ENCODE results near the gene CTSH.
A peak's percentile ranks its signal among the peaks of the same experiment; 100 is the strongest.
"Not testable (repeated sequence)": the region's sequence is repeated elsewhere in the genome, so short reads cannot be mapped to it uniquely, and the experiment has no call there.

CTSH gene

DNA sequence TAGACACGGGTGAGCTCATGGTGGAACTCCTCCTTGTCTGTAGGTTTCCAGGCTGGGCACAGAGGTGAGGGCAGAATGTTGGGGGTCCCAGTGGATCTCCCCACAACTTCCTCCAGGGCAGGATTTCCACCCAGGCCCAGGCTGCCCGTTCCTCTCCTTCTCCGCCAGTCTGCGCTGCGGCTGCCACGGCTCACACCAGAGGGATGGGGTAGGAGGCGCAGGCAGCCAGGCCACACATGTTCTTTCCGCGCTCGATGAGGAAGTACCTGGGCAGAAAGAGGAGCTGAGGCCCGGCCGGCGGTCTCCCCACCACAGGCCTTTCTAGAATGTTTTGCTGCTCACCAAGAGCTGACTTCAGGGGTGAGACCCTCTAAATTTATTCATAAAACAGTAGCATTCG, 22.9 kb downstream of the CTSH start:
- DNase-seq (ENCODE audit: low read depth), result no peak

DNA sequence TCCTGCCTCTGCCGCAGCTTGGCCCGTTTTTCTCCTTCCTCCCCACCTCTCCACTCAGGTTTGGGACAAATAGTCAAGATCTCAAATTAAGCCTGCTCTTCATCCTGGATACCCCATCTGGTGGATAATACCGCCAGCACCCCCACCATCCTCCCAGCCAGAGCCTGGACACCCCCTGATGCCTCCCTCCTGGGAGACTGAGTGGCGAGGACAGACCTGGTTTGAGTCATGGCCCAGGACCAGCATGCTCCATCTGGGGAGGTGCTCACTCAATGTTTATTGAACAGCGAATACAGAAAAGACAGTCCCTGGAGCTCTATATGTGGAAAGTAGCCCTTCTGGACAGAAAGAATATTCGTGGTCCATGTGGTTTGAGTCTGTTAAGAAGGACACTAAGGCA, 23.3 kb downstream of the CTSH start:
- DNase-seq (ENCODE audit: low read depth), result no peak

DNA sequence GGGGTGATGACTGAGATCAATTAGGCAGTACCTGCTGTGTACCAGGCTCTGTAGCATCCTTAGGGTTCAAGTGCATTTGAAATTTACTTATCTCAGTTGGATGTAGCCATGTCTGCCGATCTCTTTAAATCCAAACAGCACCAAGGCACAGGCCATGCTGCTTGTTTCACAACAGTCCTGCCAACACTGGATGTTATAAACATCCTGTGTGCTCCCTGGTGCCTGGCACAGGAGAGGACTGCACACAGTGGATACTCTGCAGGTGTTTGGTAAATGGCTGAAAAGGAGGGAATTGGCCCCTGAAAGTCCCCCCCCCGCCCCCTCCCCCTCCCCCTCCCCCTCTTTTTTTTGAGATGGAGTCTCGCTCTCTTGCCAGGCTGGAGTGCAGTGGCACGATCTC, 27.0 kb downstream of the CTSH start:
- no peak for DNase-seq (ENCODE audit: low read depth)

DNA sequence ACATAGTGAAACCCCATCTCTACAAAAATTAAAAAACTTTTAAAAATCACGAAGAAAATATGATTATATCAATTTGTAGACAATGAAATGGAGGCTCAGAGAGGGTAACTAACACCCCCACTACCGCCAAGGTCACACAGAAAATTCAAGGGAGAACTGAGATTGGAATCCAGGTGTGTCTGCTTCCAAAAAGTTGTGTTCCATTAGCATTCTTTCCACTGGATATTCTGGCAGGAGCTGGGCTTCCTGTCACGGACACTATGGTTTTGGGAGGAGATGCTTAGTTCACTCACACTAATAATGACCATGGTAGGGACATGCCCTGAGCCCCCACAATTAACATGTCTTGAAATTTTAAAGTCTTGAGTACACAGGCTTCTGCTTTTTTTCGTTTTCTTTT, 28.8 kb downstream of the CTSH start:
- DNase-seq (ENCODE audit: low read depth), result no peak

DNA sequence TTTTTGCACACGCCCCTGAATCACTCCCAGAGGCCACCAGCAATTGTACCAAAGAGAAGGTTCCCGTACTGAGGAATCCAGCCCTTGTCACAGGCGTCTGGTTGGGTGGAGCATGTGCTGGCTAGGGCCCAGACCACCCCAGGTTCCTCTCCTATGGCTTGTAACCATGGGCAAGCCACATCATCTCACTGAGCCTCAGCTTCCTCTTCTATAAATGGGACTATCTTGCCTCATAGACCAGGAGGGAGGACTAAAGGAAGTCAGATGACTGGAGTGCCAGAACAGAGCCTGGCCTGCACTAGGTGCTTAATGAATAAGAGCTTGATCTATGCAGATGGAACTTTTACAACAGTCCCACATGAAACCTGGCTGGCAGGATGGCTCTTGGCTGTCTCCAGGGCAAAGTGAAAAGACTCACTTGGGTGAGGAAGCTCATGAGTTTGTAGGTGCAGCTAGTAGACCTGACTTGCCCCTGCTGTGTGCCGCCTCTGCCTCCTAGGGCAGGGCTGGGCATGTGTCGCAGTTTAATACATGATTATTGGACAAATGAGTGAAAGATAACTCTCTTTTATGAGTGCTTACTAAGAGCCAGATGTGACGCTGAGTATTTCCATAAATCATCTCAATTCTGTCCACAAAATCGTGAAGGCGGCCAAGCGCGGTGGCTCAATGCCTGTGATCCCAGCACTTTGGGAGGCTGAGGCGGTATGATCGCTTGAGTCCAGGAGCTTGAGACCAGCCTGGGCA, 29.3 kb downstream of the CTSH start:
- DNase-seq (ENCODE audit: low read depth), result peak; percentile 18

DNA sequence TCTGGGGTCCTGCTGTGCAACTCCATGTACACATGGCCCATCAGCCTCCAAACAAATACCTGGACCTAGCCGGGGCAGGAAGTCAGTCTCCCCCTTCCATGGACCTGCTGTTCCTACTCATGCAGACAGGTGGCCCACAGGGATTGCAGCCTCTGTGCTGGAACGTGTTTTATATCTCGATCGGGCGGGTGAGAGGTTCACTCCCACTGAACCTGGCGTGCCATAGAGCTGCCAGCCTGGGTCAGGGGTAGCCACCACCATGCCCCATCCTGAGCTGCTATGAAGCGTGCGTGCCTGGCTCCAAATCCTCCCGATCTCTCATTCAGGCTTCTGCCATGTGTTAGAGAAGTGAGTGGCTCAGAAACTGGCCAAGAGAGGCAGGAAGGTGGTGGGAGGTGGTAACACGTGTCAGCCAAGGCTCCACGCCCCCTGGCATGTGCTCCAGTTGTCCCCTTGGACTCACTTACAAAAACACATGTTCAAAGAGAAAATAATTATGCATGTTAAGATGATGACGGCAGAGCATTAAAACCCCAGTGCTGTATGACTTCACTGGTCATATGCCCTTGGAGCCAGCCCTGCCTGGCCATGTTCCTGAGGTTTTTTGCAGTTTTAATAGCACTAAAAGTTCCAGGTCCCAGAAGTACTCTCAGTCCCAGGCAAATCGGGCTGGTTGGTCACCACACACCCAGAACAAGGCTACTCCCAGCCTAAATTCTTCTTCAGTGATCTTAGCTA, 30.6 kb downstream of the CTSH start:
- DNase-seq (ENCODE audit: low read depth), result no peak

DNA sequence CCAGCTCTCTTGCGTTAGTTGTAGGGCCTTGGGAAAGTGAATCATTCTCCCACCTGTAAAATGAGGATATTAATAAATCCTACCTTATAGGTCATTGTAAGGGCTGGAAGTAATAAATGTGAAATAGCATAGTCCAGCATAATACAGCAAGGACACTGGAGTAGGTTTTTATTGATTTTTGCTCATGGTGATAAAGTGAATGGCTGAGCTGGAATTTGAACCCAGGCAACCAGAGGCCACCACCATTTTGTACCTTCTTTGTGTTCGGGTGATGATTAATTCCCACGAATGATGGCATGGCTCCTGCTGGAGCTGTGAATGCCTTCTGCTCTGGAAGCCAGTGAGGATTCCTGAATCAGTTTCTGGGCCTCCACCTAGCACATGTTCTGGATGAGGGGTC, 31.8 kb downstream of the CTSH start:
- no peak for DNase-seq (ENCODE audit: low read depth)

DNA sequence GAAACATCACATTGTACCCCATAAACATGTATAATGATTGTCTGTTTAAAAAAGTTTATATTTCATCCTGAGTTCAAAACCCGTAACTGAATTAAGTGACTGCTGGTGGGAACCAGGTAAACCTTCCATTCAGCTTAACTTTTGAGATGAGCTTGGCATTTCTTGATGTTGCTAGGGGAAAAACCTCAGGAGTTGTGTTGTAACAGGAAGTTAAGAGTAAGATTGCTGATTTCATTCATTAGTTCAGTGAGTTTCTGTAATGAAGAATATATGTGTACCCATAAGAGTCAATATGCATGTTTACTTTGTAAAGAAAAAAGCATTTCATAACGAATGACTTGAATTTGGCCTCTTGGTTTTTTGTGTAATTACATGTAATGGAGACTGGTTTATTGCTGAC, 32.5 kb downstream of the CTSH start:
- no peak for DNase-seq (ENCODE audit: low read depth)

DNA sequence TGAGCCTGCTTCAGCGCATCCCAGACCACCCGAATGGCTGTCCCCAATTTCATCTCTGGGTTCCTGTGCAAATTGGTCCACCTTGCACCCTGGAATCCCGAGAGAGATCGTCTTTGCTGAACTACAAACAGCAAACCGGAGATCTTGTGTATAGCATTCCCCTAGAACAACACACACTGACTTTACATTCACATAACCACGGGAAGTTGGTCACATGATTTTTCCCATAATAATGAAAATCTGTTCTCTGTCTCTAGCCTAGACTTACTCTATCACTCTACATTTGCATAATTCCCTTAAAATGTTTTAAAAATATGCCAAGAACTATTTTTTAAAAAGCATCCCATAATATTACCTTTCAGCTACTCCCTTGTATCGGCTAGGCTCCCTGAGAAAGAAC, 34.6 kb downstream of the CTSH start:
- no peak for DNase-seq (ENCODE audit: low read depth)

DNA sequence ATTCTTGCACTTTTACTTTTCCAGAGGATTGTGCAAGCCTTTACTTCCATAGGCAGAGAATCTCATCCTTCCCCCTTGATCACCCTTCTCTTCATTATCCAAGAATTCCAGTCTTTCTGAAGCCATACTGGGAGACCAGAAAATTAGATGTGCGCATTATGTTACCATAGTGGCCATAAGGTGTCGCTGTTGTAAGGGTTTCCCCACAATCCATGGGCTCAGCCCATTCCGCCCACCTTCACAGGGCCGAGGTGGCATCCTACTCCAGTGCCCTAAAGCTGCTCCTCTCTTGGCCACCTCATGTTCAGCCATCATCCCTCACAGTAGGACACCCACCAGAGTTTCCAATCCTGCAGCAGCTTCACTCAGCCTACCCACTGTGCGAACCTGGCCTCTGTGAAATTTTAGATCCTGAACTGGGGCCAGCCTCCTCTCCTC, 35.0 kb downstream of the CTSH start:
- DNase-seq (ENCODE audit: low read depth), result no peak

DNA sequence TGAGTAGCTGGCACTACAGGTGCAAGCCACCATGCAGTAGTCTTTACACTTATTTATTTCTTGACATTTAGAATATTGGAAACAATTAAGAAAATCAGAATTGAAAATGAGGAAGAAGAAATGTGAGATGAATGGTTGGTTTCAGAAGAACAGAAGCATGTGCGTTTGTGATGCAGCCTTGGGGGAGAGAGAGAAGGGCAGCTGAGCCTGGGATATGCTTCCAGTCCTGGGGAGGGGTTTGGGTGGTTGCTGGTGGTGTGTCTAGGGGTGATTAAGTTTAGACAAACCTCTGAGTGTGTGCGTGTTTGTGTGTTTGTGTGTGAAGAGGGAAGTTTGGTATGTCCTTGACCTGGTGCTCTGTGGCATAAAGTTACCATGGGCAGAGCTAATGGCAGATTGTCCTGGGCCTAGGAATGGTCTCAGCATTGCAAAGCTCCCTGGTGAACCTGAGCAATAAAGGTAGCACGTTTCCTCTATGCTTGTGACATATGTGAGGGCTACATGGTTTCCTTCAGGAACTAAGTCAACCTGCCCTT, 35.6 kb downstream of the CTSH start:
- DNase-seq (ENCODE audit: low read depth), result no peak

DNA sequence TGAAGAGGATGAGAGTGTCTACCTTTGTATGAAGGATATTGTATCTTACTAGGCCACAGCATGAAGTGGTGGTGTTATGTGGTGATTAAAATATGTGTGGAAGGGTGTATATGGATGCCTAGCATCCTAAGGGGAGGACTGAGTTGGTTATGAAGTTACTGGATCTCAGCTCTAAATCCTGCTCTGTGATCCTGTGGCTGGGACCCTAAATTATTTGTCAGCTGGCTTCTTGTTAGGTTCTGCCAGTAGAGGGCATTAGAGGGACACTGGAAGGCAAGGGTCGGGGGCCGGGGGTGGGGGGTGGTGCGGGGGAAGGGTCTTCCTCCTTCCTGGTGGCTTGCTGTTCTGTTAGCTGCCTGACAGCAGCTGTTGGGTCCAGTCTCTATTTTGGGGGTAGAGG, 37.3 kb downstream of the CTSH start:
- no peak for DNase-seq (ENCODE audit: low read depth)

DNA sequence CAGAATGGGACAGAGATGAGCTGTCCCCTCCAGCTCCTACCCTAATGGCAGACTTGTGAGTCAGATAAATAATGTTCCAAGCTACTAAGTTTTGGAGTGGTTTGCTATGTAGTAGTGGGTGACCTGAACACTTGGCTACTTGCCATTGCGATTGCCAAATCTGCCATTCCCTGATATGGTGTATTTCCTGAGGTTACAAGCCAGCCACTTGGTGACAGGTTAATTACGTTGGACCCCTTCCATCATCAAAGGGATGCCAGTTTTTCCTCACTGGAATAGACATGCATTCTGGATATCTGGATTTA, 38.6 kb downstream of the CTSH start:
- DNase-seq (ENCODE audit: low read depth), result peak; percentile 75

DNA sequence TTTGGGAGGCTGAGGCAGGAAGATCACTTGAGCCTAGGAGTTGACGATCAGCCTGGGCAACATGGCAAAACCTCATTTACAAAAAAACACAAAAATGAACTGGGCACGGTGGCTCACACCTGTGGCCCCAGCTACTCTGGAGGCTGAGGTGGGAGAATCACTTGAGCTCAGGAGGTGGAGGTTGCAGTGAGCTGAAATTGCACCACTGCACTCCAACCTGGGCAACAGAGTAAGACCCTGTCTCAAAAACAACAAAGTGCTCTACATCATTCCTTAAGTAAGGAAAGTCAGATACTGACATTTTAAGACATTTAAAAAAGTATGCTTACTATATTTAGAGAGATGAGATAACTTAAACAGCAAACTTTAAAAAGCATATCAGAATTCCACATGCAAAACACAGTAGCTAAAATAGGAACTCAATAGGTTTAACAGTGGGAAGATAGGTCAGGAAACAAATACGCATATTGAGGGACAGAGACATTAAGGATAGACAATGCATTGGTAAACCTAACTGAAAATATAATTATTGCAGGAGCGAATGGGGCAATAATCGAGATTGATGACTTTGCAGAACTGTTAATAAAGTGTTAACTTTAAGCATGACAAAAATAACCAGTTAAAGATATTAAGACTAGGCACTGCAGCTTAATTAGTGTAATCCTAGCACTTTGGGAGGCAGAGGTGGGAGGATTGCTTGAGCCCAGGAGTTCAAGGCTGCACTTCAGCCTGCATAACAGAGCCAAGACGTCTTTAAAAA, 40.1 kb downstream of the CTSH start:
- no peak for DNase-seq (ENCODE audit: low read depth)

DNA sequence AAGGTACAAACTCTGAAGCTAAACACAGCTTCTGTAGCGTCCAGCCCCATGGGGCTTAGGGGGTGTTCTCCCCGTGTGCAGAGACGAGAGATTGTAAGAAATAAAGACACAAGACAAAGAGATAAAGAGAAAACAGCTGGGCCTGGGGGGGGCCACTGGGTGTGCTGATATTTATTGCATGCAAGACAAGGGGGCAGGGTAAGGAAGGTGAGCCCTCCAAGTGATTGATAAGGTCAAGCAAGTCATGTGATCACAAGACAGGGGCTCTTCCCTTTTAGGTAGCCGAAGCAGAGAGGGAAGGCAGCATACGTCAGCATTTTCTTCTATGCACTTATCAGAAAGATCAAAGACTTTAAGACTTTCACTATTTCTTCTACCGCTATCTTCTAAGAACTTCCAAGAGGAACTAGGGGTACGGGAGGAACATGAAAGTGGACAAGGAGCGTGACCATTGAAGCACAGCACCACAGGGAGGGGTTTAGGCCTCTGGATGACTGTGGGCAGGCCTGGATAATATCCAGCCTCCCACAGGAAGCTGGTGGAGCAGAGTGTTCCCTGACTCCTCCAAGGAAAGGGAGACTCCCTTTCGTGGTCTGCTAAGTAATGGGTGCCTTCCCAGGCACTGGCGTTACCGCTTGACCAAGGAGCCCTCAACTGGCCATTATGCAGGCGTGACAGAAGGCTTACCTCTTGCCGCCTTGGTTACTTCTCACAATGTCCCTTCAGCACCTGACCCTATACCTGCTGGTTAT, 42.4 kb downstream of the CTSH start:
- DNase-seq (ENCODE audit: low read depth), result not testable (repeated sequence)

DNA sequence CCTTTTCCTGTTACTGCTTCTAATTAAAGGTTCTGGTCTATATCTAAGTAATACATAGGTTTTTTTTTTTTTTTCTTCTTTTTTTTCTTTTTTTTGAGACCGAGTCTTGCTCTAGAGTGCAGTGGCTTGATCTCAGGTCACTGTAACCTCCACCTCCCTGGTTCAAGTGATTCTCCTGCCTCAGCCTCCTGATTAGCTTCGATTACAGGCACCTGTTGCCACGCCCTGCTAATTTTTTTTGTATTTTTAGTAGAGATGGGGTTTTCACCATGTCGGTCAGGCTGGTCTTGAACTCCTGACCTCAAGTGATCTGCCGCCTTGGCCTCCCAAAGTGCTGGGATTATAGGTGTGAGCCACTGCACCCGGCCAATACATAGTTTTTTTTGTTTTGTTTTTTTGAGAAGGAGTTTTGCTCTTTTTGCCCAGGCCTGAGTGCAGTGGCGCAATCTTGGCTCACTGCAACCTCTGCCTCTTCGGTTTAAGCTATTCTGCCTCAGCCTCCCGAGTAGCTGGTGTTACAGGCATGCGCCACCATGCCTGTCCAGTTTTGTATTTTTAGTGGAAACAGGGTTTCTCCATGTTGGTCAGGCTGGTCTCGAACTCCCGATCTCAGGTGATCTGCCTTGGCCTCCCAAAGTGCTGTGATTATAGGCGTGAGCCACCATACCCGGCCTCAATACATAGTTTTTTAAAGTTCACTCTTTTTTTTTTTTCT, 43.9 kb downstream of the CTSH start:
- not testable (repeated sequence) for DNase-seq (ENCODE audit: low read depth)

DNA sequence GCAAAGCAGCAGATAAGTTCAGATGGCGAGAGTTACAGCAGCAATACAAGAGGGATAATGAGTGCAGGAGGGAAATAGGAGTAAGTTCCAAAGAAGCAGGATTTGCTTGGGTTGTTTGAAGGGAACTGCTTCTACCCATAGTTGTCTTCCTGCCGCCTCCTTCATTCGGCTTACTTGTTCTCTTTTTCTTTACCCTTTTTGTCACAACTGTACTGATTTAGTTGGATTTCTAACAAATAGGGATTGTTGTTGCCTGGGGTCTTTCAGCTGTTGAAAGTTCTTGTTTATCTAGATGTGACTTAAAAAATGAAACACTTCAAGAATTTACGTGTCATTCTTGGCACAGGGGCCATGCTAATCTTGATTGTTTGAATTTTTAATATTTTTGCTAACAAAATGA, 46.3 kb downstream of the CTSH start:
- no peak for DNase-seq (ENCODE audit: low read depth)

DNA sequence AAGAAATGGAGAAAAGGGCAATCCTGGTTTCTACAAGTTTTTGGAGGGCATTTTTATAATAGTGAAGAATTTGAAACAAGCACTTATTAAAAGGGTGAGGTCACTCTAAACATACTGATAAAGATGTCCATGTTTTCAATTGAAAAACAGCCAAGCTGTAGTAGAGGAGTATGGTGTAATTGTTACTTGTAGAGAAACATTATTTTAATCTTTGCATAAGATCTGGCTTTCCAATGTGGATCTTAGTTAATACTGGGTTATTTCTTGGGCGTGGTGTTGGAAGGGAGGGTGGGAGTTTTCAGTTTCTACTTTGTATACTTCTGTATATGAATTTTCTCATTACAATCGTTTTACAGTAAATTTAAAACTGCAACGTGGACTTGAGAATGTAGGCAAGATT, 49.4 kb downstream of the CTSH start:
- DNase-seq (ENCODE audit: low read depth), result no peak

DNA sequence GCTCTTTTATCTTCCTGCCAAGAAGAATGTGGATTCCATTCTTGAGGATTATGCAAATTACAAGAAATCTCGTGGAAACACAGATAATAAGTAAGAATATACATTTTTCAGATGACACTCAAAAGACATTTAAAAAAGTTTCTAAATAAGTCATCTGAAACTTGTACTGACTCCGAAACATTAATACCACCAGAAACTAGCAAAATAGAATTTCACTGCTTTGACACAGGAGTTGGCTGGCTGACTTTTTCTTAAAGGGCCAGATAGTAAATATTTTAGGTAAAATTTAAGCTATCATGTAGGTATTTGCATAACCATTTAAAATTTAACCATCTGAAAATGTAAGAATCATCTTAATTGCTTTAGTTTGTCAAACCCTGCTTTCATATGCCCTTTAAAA, 51.3 kb downstream of the CTSH start:
- DNase-seq (ENCODE audit: low read depth), result no peak

DNA sequence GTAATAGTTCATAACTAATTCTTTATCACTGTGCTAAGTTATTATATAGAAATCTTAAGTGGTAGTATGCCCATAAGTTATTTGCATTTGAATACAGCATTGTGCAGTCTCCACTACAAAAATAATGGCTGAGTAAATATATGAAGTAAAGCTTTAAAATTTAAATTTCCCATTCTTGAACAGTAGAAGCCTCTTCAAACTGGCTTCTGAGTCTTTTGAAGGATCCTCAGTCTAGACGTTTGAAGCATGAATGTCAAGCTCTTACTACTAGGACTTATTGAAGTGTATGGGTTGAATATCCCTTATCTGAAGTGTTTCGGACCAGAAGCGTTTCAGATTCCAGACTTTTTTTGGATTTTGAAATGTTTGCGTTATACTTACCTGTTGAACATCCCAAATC, 55.8 kb downstream of the CTSH start:
- DNase-seq (ENCODE audit: low read depth), result no peak

DNA sequence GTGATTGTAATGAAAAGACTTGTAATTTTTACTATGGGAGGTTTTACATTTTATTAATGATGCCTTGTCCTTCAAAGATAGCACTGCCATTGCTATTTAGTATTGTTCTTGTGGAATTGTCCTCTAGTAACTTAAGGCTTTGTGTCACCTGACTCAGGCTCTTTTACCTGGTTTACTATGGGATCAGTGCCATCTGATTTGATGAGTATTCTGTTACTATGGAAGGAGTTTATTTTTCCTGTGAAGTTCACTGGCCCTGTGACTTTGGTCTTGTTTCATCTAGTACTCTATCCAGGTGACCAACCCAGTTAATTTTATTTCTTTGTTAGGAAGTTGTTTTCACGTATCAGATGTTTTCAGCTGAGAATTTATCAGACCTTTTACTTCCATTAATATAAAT, 63.2 kb downstream of the CTSH start:
- DNase-seq (ENCODE audit: low read depth), result no peak

DNA sequence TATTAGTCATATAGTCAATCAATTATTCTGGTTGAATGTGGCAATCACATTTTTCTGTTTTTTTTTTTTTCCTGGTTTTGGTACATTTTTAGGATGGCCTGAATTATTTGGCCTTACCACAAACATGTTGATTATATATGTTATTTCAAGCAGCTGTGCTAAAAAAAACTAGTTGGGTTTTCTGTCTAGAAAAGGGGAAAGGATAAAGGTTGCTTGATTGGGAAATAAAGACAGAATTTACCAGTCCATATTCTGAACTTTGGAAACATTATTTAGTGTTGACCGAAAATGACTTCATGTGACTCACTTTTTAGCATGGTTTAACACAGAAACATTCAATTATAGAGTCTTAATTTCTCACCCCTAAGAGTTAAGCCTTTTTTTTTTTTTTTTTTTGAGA, 64.0 kb downstream of the CTSH start:
- no peak for DNase-seq (ENCODE audit: low read depth)

Data from GM04503 (cell line).